ENCODE results near the gene ATP8B3. TPM values are rescaled to one million over a fixed set of nuclear protein-coding genes. Genes with fewer than 3 reads are reported as not detected.
A peak's percentile ranks its signal among the peaks of the same experiment; 100 is the strongest.

ATP8B3 gene
- total RNA-seq, 1 experiment from 2014 or later, result 9.6 TPM

DNA sequence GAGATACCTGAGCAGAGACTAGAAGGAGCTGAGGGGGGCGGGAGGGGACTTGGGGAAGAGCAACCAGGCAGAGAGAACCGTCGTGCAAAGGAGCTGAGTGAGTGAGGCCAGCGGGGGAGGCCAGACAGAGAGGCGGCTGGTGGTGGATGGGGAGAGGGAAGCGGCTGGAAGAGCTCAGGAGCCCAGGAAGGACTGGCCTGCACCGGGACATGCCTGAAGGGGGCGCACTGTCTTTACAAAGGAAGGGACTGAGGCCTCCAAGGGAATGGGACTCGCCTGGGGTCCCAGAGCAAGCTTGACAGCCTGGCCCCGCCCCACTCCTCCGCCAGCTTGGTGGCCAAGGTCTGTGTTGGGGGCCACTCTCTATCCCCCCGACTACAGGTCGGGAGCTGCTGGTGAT, 43.8 kb downstream of the ATP8B3 start:
- Histone ChIP-seq H2BK5ac (ENCODE audit: insufficient read length, low read length) (no peak overlapping the region), H3K23me2 (ENCODE audit: insufficient read length, low read depth, low read length, poor library complexity, severe bottlenecking) (no peaks in the 10 kb centered on the region), H3K56ac (ENCODE audit: insufficient read length, low read depth, low read length) (no peak overlapping the region), H3K9ac (ENCODE audit: extremely low read depth, insufficient read length, low read length) (no peak overlapping the region), H2BK15ac (ENCODE audit: low read depth, low read length) (no peak overlapping the region; the same call in 1 of the 2 replicates), H4K5ac (ENCODE audit: insufficient read length, low read depth, low read length) (no peak overlapping the region), H3K14ac (ENCODE audit: insufficient read depth, low read length) (no peak overlapping the region), H3K79me2 (ENCODE audit: insufficient read depth, low read length) (no peaks in the 10 kb centered on the region), H3K23ac (ENCODE audit: insufficient read length, low read depth, low read length) (no peak overlapping the region), H2AK5ac (ENCODE audit: insufficient read length, low read length) (no peak overlapping the region), H2AFZ (ENCODE audit: low read length) (no peak overlapping the region), H3K9me3 (ENCODE audit: control insufficient read depth, low read depth, low read length) (peaks cover 10% of the 10 kb centered on the region), H4K20me1 (ENCODE audit: control insufficient read depth, insufficient read depth, insufficient read length) (peaks cover 2% of the 10 kb centered on the region), H3K4me2 (ENCODE audit: insufficient read depth, insufficient read length, low read length) (no peak overlapping the region), H3K4me1 (ENCODE audit: insufficient read depth, low read length) (0 out of 2 replicates have a peak, but pooled peaks cover 4% of the 10 kb centered on the region), H2BK20ac (ENCODE audit: low read depth, low read length, poor library complexity, severe bottlenecking) (no peak overlapping the region), H3K27me3 (ENCODE audit: insufficient read depth, low read length) (peaks cover 49% of the 10 kb centered on the region), H3K27ac (ENCODE audit: insufficient read length, low read depth, low read length) (no peak overlapping the region), H2BK120ac (ENCODE audit: low read depth, low read length, poor library complexity, severe bottlenecking) (no peak overlapping the region), H3T11ph (ENCODE audit: low read length) (no peak overlapping the region), H4K8ac (replicated peaks; ENCODE audit: insufficient read length, low read depth, low read length) (no peak overlapping the region), H4K91ac (ENCODE audit: insufficient read length, low read depth, low read length) (no peak overlapping the region), H2BK12ac (ENCODE audit: insufficient read length, low read depth, low read length) (no peak overlapping the region), H3K79me1 (ENCODE audit: insufficient read depth, low read depth, low read length, poor library complexity, severe bottlenecking) (no peaks in the 10 kb centered on the region), H3K4ac (ENCODE audit: low read depth, low read length) (no peak overlapping the region), H3K18ac (ENCODE audit: insufficient read length, low read depth, low read length) (no peak overlapping the region)
- H3K4me1 Mint-ChIP-seq, result peaks cover 0 to 29% of the 10 kb centered on the region in 2 experiments; a peak in 3 of 4 replicates
- peaks cover 20 to 33% of the 10 kb centered on the region in 2 experiments for H3K9me3 Mint-ChIP-seq
- DNase-seq, result peak; percentile 87
- peak; percentile 78 for TF ChIP-seq CTCF (conservative IDR thresholded peaks at IDR 0.05)
- no CpG with 5 or more reads among the region's 13 CpGs for WGBS (ENCODE audit: extremely low coverage, insufficient read length, low lambda C conversion rate)
- peaks cover 0 to 7% (median 0%) of the 10 kb centered on the region in 3 experiments; a peak in 3 of 7 replicates for H3K36me3 Mint-ChIP-seq (ENCODE audit: insufficient read depth in 1 of 3, low read depth in 3 of 3)
- H3K4me3 Mint-ChIP-seq, result no peak overlapping the region
- peaks cover 98% of the 10 kb centered on the region for H3K27me3 Mint-ChIP-seq (ENCODE audit: low read depth)
- no peak overlapping the region for H3K27ac Mint-ChIP-seq

All from H9 (cell line).